COLO668 (cell line): ENCODE data around the gene PLXDC2.

Experiments used
- DNase-seq: peaks from one replicate; lab custom pipeline; 2025; ENCODE audit not compliant: unreplicated experiment; lab: John Stamatoyannopoulos, UW

Gene PLXDC2

DNA sequence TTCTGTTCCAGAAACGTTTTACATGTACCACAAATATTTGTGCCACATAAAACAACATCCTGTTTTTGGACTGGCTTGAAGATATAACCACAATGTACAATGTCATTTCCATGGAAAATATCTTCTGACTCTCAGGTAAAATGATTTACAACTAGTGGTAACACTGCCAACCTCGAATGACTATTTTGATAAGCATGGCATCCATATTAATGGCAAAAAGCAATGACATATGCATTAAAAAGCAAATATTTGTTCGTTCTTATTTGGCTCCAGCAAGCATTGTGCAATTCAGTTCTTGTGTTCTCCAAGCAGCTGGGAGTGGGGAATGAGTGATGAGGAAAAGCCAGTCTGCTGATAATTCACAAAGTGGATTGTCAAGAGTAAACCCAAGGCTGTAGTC is 289.0 kb downstream of the PLXDC2 start:
- peak; percentile 7 for DNase-seq

DNA sequence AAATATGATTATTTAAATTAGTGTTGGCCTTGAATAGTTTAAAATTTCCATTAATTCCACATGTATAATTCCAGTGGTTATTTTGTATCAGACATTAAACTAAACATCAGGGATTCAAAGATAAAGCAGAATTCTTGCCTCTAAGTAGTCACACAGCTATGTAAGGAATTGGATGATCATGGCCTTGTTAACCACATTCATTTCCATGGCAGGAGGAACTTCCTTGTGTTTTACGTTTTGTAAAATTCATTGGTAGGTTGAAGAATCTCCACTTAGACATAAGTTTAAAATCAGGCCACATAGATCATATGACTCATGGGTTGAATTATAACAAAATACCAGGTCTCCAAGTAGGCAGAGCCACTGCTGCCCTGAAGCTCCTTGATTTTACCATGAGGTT is 289.7 kb downstream of the PLXDC2 start:
- no peak for DNase-seq

DNA sequence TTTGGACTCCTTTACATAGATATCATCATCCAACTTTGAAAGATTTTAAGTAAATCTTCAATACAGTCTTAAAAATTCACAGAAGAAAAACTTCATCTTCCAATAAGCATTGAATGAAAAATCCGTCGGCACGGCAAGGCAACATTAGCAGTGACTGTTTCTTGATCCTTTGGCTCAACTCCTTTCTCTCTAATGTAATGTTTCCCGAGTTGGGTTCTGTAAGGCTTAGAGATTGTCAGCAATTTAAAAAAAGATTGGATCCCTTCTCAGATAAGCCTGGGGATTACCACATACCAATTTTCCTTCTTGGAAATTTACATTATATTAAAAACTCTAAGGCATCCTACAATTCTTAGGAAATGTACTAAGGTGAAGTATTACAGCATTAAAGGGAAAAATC is 291.8 kb downstream of the PLXDC2 start:
- no peak for DNase-seq

DNA sequence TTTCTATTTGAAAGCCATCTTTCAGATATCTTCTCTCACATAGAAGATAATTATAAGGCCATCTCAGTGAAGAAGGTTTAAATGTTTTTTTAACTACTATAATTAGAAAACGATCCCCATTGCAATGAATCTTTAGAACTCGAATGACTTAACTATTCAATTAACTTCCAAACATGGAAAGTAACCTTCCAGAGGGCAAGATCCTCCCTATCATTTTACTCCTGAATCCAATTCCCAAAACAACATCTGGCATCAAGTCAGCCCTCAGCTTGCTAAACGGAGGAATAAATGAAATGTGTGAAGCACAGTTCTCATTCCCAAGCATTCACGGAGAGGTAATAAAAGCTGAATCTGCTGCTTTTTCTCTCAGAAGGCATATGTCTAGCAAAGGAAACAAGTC is 293.4 kb downstream of the PLXDC2 start:
- DNase-seq: no peak

DNA sequence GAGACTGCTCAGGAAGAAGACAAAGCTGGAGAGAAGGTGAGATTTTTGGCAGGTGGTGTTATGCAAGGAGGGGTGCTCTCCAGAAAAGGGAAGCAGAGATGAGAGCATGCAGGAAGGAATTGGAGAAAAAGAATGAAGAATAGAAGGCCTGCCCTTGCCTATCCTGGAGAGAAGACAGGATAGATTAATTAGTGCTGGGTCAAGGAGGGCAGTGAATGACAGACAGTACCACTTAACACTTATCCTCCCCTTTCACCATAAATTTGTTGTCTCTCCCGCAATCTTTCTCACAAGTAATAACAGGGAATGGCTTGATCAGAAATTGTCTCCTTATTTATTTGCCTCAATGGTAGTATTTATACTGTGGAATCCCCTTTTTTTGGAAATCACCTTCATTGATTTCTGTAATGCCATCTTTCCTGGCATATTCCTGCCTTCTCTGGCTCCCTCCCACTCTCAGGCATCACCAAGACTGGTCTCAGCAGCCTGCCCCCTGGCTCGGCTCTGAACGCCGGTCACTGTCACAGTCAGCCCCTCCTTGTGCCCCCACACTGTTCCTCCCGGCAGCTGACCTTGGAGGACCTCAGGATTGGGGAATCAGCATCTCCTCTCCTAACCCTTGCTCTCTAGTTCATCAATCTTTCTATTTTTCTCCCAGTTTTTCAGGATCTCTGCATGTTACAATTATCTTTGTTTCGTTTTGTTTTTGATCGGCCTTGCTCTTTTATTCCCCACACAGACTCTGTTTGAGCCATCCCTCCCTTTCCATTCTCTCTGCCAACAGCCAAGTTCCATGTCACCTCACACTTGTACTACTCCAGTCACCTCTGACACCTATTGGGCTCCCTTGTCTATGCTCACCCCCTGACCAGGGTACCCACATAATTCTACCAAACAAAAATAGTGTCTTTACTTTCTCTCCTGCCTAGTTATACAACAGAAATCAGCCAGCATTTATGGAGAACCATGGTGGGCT is 294.2 kb downstream of the PLXDC2 start:
- no peak for DNase-seq

DNA sequence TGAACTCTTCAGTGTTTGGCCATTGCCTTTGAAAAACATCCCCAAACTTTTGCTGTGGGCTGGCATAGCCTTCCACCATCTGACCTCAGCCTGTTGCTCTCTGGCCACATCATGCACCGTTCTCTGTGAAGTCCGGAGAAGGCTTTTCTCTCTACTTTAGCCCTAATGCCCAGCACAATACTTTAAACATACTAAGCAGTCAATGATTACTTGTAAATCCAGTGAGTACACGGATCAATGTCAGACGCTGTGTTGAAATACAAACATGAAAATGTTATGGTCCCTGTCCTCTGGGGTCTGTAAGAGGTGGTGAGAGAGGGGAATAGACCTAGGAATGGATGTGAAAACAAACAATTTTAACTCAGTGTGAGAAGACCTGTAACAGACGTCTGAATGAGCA is 297.9 kb downstream of the PLXDC2 start:
- DNase-seq: no peak

DNA sequence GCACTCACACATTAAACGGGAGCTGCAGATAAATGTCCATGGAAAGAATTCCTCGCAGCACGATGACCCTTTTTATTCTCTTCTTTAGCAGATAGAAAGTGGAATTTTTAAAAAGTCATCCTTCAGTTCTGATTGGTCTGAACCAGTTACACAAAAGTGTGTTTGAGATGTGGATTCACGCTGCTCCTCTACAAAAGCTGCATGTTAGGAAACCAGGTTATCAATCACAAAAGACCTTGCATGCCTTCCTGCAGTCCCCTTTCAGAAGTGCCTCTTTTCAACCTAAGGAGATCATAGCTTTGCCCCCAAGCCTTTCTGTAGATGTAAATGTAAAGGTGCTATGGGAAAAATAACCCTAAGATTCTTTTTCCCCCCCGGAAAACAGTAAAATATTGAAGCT is 299.7 kb downstream of the PLXDC2 start:
- DNase-seq: no peak

DNA sequence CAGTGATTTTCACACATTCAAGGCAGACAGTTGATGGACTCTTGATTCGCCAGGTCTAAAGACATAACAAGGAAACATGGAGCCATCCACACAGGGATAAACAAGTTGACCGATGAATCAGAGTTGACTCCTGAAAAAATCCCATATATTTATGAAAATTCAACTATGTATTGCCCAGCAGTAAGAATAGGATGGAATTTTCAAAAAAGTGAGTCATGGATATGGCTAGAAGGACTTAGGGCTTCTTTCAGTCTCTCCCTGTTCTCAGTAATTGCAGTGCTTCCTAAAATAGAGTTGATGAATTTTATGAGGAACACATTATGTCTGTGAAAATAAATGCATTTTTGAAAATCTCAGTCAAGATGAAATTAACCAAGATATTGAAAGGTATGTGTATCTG is 301.2 kb downstream of the PLXDC2 start:
- DNase-seq: no peak

DNA sequence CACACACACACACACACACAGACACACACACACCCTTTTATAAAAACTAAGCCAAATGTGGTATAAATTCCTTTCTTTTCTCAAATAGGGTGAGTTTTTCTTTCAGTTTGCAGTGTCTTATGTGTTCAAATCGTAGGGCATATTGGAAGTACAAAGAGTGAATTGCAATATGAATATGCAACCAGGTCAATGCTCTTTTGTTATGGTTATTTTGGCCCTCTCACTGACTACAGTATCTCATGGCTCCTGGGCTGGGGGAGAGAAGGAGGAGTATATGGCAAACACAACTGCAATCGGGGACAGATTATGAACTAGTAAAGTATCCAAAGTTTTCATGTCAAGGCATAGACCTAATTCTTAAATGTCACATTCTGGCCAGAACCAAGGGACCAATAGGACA is 301.9 kb downstream of the PLXDC2 start:
- DNase-seq: no peak

DNA sequence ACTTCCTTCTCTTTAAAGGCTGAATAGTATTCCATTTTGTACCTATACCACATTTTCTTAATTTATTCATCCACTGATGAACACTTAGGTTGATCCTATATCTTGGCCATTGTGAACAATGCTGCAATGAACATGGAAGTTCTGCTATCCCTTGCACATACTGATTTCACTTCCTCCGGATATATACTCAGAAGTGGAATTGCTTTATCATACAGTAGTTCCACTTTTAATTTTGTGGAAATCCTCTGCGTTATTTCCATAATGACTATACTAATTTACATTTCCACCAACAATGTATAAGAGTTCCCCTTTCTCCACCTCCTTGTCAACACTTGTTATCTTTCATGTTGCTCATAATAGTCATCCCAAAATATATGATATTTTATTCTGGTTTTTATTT is 312.6 kb downstream of the PLXDC2 start:
- DNase-seq: no peak

DNA sequence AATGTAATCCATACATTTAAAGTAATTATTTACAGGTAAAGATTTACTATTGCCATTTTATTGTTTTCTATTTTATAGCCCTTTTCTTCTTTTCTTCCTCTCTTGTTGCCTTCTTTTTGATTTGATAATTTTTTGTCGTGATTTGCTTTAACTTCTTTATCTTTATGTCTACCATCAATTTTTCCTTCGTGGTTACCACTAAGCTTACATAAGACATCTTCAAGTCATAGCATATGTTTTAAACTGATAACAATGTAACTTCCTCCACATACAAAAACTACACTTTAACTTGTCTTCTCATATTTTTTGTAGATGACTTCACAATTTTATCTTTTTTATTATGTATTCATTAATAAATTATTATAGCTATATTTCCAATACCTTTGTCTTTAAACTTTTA is 316.6 kb downstream of the PLXDC2 start:
- no peak for DNase-seq

DNA sequence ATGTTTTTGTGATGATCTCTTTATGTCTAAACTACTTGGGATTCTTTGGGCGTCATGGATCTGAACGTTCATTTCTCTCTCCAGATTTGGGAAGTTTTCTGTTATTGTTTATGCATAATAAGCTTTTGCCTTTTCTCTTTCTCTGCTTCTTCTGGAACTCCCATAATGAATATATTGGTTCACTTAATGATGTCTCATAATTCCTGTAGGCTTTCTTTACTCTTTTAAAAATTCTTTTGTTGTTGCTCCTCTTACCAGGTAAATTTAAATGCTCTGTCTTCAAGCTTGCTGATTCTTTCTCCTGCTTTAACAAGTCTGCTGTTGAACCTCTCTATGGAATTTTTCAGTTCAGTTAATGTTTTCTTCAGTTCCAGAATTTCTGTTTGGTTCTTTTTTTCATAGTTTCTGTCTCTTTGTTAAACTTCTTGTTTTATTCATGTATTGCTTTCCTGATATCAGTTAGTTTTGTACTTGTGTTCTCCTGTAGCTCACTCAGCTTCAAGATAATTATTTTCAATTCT is 317.5 kb downstream of the PLXDC2 start:
- DNase-seq: no peak

DNA sequence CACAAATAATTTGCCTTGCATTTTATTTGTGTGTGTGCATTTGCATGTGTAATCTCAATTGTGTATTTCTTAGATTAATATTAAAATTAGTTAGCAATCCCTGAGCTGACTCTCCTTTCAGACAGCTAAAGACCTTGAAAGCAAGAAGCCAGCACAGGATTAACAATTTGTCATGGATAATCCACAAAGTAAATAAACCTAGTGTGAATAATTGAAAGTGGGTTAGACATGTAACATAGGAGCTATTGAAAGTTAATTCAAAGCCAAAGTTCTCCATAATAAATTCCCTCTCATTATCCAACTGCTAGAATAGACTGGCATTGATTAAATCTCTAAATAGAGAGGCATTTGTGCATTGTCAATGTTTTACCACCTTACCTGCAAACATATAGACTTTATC is 326.1 kb downstream of the PLXDC2 start:
- no peak for DNase-seq

DNA sequence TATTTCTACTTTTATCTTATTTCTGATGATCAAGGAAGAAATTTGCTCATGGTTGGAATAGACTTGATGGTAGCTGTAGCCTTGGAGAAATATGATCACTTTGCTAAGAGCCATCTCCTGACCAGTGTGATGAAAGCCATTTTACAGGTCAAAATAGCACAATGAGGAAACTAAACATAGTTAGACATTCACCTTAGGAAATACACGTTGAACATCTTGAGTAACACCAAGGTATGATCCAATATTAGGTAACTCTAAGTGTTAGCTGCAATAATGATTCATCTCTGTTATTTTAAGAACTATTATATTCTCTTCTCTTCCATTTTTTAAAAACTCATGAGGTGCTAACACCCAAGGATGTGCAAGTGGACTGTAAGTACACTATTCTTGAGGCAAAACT is 328.0 kb downstream of the PLXDC2 start:
- DNase-seq: no peak

DNA sequence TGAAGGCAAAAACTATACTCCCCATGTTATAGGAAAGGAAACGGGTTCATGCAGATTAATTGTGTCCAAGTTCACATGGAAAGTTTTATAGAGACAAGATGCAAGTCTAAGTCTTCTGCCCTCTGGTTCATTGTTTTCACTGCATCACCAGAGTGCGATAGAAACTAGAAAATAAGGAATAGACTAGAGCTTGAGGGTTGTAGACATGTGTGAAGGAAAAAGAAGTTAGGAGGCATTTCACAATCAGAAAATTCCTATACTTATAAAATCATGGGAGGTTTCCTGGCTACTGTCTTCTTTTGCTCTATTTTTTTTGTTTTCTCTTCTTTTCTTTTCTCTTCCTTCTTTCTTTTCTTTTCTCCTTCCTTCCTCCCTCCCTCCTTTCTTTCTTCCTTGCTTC is 329.8 kb downstream of the PLXDC2 start:
- DNase-seq: no peak

DNA sequence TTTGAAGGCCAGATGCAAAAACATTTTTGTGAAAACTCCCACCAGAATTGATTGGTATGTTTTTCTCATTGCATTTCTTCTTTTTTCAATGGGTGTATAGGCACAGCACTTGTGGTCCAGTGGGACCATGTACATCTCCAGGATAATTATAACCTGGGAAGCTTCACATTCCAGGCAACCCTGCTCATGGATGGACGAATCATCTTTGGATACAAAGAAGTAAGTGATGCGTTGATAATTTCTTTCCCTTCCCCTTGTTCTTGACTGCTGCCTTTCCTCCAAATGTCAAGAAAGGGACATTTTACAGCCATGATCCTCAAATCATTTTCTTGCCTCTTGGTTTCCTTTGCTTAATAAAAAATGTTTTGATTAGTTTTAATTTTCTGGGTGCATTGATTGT is 331.5 kb downstream of the PLXDC2 start:
- DNase-seq: no peak

DNA sequence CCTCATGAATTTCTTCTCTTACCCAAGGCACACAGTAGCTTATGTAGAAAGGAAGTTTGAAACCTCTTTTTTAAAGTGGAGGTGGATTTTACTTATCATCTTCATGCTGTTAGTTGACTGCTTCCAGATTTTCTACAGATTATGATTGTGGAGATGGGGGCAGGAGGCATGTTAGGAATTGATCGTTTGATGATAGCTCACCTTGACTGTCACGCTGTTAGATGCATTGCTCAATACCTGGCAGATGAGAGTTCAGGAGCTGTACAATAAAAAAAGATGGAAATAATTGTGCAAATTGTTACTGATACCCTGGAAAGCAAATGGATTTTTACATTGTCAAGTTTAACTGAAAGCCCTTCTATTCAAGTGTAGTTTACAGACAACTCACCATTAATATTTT is 340.3 kb downstream of the PLXDC2 start:
- no peak for DNase-seq

DNA sequence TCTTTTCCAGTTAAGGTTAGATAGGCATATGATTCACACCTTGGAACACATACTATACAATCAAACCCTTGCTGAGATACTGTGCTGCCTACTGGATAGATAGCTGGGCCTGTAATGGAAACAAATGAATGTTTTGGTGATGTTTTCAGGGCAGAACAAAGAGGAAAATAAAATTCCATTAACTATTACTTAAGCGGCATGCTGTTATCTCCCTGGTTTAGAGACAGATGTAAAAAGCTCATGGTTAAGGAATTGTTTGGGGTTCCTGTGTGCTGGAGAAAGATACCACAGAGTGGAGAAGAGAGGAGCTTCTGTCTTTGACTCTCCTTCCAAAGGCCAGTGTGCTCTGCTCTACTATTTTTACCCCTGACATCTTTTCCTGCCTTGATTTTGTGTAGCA is 341.1 kb downstream of the PLXDC2 start:
- DNase-seq: no peak

DNA sequence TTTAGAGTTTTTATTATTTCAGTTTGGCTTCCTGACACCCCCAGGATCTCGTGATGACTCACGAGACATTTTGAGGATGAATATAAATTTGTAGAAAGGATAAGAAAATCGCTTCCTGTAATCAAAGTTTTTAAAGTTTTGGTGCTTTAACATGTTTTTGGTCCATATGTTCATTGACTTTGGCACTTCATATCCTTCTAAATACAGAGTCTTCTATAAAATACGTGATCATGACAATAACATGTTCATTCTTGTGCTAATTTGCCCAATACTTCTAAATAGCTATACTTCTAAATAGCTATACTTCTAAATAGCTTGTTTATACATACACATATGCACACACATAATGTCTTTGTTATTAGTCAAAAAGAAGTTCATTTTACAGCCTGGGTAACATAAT is 341.9 kb downstream of the PLXDC2 start:
- no peak for DNase-seq

DNA sequence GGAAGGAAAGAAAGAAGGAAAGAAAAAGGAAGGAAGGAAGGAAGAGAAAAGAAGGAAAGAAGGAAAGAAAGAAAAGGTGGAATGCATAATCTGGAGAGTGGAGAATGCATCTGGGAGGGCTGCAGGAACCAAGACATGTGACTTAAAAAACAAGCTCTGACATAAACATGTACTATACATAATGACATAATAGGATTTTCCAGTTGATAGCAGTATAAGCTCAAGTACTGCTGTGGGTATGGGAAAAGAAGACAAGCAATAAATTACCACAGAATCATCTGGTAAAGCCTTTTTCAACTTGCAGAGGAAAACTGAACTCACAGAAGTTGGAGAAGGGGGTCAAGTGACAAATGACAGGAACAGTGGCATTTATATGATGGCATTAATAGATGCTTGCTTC is 345.9 kb downstream of the PLXDC2 start:
- no peak for DNase-seq

DNA sequence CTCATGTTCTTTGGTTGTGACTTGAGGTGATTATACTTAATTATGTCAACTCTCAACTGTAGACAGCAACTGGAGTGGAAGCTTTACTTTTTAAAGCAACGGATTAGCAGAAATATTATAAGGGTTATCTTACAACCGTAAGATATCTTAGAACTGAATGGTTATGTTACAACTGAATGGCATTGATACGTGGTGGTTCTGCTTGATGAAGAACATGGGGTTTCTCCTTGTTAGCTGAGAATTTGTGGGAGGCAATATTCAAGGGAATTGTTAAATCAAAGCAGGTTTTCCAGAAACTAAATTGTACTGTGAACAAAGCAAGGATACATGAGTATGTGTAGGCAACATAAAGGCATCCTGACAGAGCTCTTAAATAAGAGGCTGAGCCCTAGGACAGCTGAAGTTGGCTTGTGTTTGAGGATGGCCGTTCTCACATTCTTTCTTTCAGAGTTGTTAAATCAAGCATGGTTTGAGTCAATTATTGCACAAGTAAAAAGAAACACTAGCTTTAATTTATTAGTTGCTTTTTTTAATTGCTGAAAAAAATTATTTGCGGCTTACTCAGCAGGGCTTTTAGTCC is 350.0 kb downstream of the PLXDC2 start:
- no peak for DNase-seq

DNA sequence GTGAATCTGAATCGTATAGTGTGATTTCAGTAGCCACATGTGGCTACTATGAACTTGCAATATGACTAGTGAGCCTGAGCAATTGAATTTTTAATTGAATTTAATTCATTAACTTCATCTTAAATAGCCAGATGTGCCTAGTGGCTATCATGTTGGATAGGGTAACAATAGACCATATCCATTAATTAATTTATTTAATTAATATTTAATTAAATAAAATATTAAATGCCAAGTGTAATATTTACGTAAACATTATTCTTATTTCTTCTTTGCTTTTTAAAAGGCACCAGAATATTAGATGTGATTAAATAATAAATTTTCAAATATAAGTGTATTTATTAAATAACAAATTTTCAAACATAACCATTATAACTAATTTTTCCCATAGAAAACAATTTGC is 354.4 kb downstream of the PLXDC2 start:
- no peak for DNase-seq
